GM19452 (cell line): Measurements from ENCODE around the gene EFNA3.

Experiments
- ATAC-seq: cut with Tn5 transposase; IDR thresholded peaks from one replicate; pipeline ENCODE4 v1.9.1; 2021; ENCODE audit not compliant: unreplicated experiment

The EFNA3 gene

GRCh38 chr1:155066777-155067176 lies 11.9 kb upstream of the EFNA3 start:
- no peak for ATAC-seq

GRCh38 chr1:155068599-155068998 lies 10.0 kb upstream of the EFNA3 start:
- ATAC-seq, result no peak

GRCh38 chr1:155069551-155070157 lies 9.0 kb upstream of the EFNA3 start:
- ATAC-seq, result no peak

- no peak for ATAC-seq
These were observed 8.4 kb upstream of the EFNA3 start for GRCh38 chr1:155070158-155070621.

GRCh38 chr1:155070721-155071569 lies 7.7 kb upstream of the EFNA3 start:
- no peak for ATAC-seq

- no peak for ATAC-seq
These were observed 6.9 kb upstream of the EFNA3 start for GRCh38 chr1:155071701-155072100.

GRCh38 chr1:155072531-155073289 lies 5.9 kb upstream of the EFNA3 start:
- no peak for ATAC-seq

- ATAC-seq, result no peak
These were observed 5.0 kb upstream of the EFNA3 start for GRCh38 chr1:155073377-155074242.

- ATAC-seq, result no peak
These were observed 3.1 kb upstream of the EFNA3 start for GRCh38 chr1:155075535-155075934.

GRCh38 chr1:155076371-155076770 lies 2.3 kb upstream of the EFNA3 start:
- no peak for ATAC-seq

GRCh38 chr1:155077346-155077745 lies 1.3 kb upstream of the EFNA3 start:
- no peak for ATAC-seq

GRCh38 chr1:155077758-155078445 lies 735 bp upstream of the EFNA3 start:
- ATAC-seq, result no peak

- ATAC-seq, result no peak
These were observed 511 bp downstream of the EFNA3 start for GRCh38 chr1:155079210-155079486.

GRCh38 chr1:155079487-155080311 lies 1.1 kb downstream of the EFNA3 start:
- ATAC-seq, result no peak

- no peak for ATAC-seq
These were observed 1.9 kb downstream of the EFNA3 start for GRCh38 chr1:155080312-155081228.

- ATAC-seq, result no peak
These were observed 3.0 kb downstream of the EFNA3 start for GRCh38 chr1:155081472-155082300.

- no peak for ATAC-seq
These were observed 3.8 kb downstream of the EFNA3 start for GRCh38 chr1:155082301-155083051.
